MM.1S (cell line): ENCODE results near the gene CCDC190.

Source experiments
- DNase-seq: peaks from one replicate; pipeline ENCODE4 v3.0.0-alpha.2; 2015
- H2AFZ ChIP-seq: fragments of 300-600 bp; sonication (generic); 2 replicates; pipeline ENCODE4 v1.6.0; 2016; ENCODE audit warnings: antibody characterized with exemption, low read length
- H3F3A ChIP-seq: fragments of 300-600 bp; sonication (generic); 2 replicates; pipeline ENCODE4 v1.6.1; 2016; ENCODE audit warnings: mild to moderate bottlenecking, antibody characterized with exemption, low read length, moderate library complexity, mixed read lengths; ENCODE audit not compliant: insufficient read depth
- H3K27ac ChIP-seq: fragments of 300-600 bp; sonication (generic); 2 replicates; pipeline ENCODE4 v1.5.1; 2016; ENCODE audit warnings: mild to moderate bottlenecking, low read length
- H3K27me3 ChIP-seq: fragments of 300-600 bp; sonication (generic); replicated peaks from 2 replicates; pipeline ENCODE4 v1.6.0; 2016; ENCODE audit warnings: low read length; ENCODE audit not compliant: insufficient read depth
- H3K36me3 ChIP-seq: fragments of 300-600 bp; sonication (generic); replicated peaks from 2 replicates; pipeline ENCODE4 v1.6.1; 2016; ENCODE audit warnings: mild to moderate bottlenecking, low read length, mixed read lengths; ENCODE audit not compliant: insufficient read depth
- H3K4me1 ChIP-seq: fragments of 300-600 bp; sonication (generic); 2 replicates; pipeline ENCODE4 v1.6.1; 2016; ENCODE audit warnings: low read length, mixed read lengths
- H3K4me2 ChIP-seq: fragments of 300-600 bp; sonication (generic); 2 replicates; pipeline ENCODE4 v1.6.0; 2016; ENCODE audit warnings: low read depth, low read length
- H3K4me3 ChIP-seq: fragments of 300-600 bp; sonication (generic); 2 replicates; pipeline ENCODE4 v1.5.1; 2016; ENCODE audit warnings: low read length, mixed read lengths
- H3K79me2 ChIP-seq: fragments of 300-600 bp; sonication (generic); 2 replicates; pipeline ENCODE4 v1.6.1; 2016; ENCODE audit warnings: mixed run types, low read length, mixed read lengths
- H3K9ac ChIP-seq: fragments of 300-600 bp; sonication (generic); 2 replicates; pipeline ENCODE4 v1.6.1; 2016; ENCODE audit warnings: low read length, mixed read lengths
- H3K9me2 ChIP-seq: fragments of 300-600 bp; sonication (generic); replicated peaks from 2 replicates; pipeline ENCODE4 v1.6.1; 2016; ENCODE audit warnings: mild to moderate bottlenecking, low read length, mixed read lengths; ENCODE audit not compliant: insufficient read depth
- H3K9me3 ChIP-seq: fragments of 300-600 bp; sonication (generic); replicated peaks from 2 replicates; pipeline ENCODE4 v1.6.1; 2016; ENCODE audit warnings: mild to moderate bottlenecking, low read length, mixed read lengths; ENCODE audit not compliant: insufficient read depth
- H4K20me1 ChIP-seq: fragments of 300-600 bp; sonication (generic); 2 replicates; pipeline ENCODE4 v1.6.1; 2016; ENCODE audit warnings: mild to moderate bottlenecking, low read length, moderate library complexity, mixed read lengths; ENCODE audit not compliant: insufficient read depth
- CTCF ChIP-seq: fragments of 300-600 bp; sonication (generic); IDR thresholded peaks from 2 replicates; pipeline ENCODE4 v1.5.1; 2016; ENCODE audit warnings: antibody characterized with exemption, low read length, mixed read lengths
- EZH2 ChIP-seq: fragments of 300-600 bp; sonication (generic); optimal IDR thresholded peaks from 2 replicates; pipeline ENCODE3; 2017; ENCODE audit warnings: low read depth, mild to moderate bottlenecking, antibody characterized with exemption, low read length, mixed read lengths
- EZH2phosphoT487 ChIP-seq: fragments of 300-600 bp; sonication (generic); IDR thresholded peaks from 2 replicates; pipeline ENCODE4 v1.6.1; 2018; ENCODE audit warnings: antibody characterized with exemption, low read length

Gene CCDC190

GRCh38 chr1:162906485-162906884 is 45.5 kb upstream of the CCDC190 start:
- Histone ChIP-seq H3K4me2 (no peak overlapping the region), H2AFZ (no peak overlapping the region), H3K9me3 (no peaks in the 10 kb centered on the region), H3F3A (no peaks in the 10 kb centered on the region), H3K27me3 (no peaks in the 10 kb centered on the region), H3K4me3 (no peak overlapping the region), H3K9ac (no peak overlapping the region), H3K4me1 (no peaks in the 10 kb centered on the region), H3K9me2 (no peaks in the 10 kb centered on the region), H3K79me2 (no peaks in the 10 kb centered on the region), H3K36me3 (no peaks in the 10 kb centered on the region), H4K20me1 (no peaks in the 10 kb centered on the region), H3K27ac (no peak overlapping the region)
- no peak for DNase-seq
- TF ChIP-seq EZH2 (no peak), EZH2phosphoT487 (no peak), CTCF (no peak)

GRCh38 chr1:162905174-162906158 is 44.5 kb upstream of the CCDC190 start:
- H3K27ac ChIP-seq: no peak overlapping the region
- no peaks in the 10 kb centered on the region for H3K4me1 ChIP-seq
- no peaks in the 10 kb centered on the region for H4K20me1 ChIP-seq
- no peaks in the 10 kb centered on the region for H3K36me3 ChIP-seq
- H3K9ac ChIP-seq: no peak overlapping the region
- H3K4me3 ChIP-seq: no peak overlapping the region
- H3K4me2 ChIP-seq: no peak overlapping the region
- no peaks in the 10 kb centered on the region for H3F3A ChIP-seq
- no peak for TF ChIP-seq CTCF
- no peak for TF ChIP-seq EZH2phosphoT487
- TF ChIP-seq EZH2: no peak
- no peaks in the 10 kb centered on the region for H3K79me2 ChIP-seq
- no peak overlapping the region for H2AFZ ChIP-seq
- no peaks in the 10 kb centered on the region for H3K27me3 ChIP-seq
- no peaks in the 10 kb centered on the region for H3K9me3 ChIP-seq
- no peaks in the 10 kb centered on the region for H3K9me2 ChIP-seq
- DNase-seq: no peak

DNA sequence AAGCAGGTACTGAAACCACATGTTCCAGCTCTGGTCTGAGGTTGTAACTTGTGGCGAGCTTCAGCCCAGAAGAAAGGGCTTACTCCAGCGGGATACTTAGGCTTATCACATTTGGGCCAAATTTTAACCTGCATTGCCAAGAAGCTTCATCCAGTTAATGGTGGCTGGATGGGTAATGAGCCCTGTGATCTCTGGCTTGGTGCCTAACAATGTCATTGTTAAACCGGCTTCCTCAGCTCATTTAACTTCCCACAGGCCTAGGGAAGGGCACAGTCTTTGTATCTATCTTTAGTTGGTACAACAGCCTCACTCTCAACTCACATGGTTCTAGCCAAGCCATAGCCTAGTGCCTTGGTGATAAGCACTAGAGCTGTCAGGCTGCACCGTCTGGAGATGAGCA is 43.6 kb upstream of the CCDC190 start:
- Histone ChIP-seq H3K9me2 (no peaks in the 10 kb centered on the region), H3K4me3 (no peak overlapping the region), H3K9me3 (no peaks in the 10 kb centered on the region), H3K4me2 (no peak overlapping the region), H4K20me1 (no peaks in the 10 kb centered on the region), H3K27ac (no peak overlapping the region), H2AFZ (no peak overlapping the region), H3K9ac (no peak overlapping the region), H3K27me3 (no peaks in the 10 kb centered on the region), H3F3A (no peaks in the 10 kb centered on the region), H3K36me3 (no peaks in the 10 kb centered on the region), H3K79me2 (no peaks in the 10 kb centered on the region), H3K4me1 (no peaks in the 10 kb centered on the region)
- no peak for DNase-seq
- TF ChIP-seq CTCF: no peak
- TF ChIP-seq EZH2phosphoT487: no peak
